GM21825 (cell line): Measurements from ENCODE around the gene MRAP2.
"Not testable (repeated sequence)": the region's sequence is repeated elsewhere in the genome, so short reads cannot be mapped to it uniquely, and the experiment has no call there.

Experiments used
- ATAC-seq: cut with Tn5 transposase; IDR thresholded peaks from one replicate; pipeline ENCODE4 v1.9.1; 2021; ENCODE audit warnings: mild to moderate bottlenecking, moderate library complexity; ENCODE audit not compliant: unreplicated experiment

The MRAP2 gene

GRCh38 chr6:84028350-84028749 lies 5.2 kb upstream of the MRAP2 start:
- no peak for ATAC-seq

- ATAC-seq = not testable (repeated sequence)
These were observed 1.6 kb upstream of the MRAP2 start for GRCh38 chr6:84032000-84032399.

DNA sequence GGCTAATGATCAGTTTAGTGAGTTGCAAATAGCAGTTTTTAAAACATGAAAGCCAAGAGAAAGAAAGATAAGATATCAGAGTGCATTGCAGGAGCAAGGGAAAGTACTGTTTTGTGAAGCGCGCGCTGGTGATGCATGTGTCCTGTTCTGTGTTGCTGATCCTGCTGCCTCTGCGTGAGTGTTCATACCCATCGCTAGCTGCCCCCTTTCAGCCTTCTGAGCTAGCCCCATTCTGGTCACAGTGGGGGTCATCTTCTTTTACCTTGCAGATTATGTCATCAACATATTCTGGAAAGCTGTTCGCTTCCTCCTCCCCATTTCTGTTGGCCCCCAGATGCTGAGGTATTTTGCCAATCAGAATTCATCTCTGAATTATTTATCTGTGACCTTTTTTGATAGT lies 1.9 kb downstream of the MRAP2 start:
- no peak for ATAC-seq

- ATAC-seq = no peak
These were observed 4.0 kb downstream of the MRAP2 start for GRCh38 chr6:84037425-84038089.

DNA sequence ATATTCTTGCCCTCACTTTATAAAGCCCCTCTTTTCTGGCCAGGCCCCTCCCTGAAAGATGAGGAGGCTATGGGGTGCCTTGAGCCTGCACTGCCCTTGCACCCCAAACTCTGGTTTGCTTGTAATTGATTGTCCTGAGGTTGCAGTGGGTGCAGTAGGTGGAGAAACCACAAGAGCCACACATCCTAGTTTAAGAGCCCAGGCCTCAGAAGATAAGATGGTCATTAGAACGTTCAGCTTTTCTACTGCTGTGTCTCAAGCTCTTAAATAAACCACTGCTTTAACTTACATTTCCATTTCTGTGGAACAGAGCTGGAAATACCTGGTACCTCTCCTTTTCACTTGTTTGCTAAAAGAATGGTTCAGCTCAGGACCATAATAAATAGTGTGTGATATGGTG lies 9.0 kb downstream of the MRAP2 start:
- no peak for ATAC-seq

- no peak for ATAC-seq
These were observed 10.0 kb downstream of the MRAP2 start for GRCh38 chr6:84043555-84043954.

GRCh38 chr6:84046755-84047154 lies 13.2 kb downstream of the MRAP2 start:
- no peak for ATAC-seq

GRCh38 chr6:84048588-84048987 lies 15.0 kb downstream of the MRAP2 start:
- ATAC-seq = no peak

DNA sequence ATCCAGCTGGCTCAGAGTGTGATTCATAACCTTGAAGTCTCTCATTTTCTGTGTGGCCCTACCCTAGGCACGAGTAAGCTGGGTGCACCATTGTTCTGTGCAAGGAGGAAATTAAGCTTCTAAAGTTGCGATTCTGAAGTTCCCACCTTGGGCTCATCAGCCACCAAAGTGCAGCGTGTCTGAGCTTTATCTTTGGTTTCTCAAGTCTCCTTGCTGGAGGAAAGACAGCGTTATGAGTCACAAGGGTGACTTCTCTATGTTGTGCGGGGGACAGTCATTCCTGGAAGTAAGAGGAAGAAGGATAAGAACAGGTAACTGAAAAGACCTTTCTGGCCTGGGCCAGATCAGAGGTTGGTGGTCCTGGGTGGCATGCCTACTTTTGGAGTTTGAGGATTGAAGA lies 16.8 kb downstream of the MRAP2 start:
- ATAC-seq = no peak

- no peak for ATAC-seq
These were observed 18.8 kb downstream of the MRAP2 start for GRCh38 chr6:84052204-84052882.

- ATAC-seq = no peak
These were observed 19.3 kb downstream of the MRAP2 start for GRCh38 chr6:84052883-84053241.

GRCh38 chr6:84055647-84056046 lies 22.1 kb downstream of the MRAP2 start:
- no peak for ATAC-seq

- no peak for ATAC-seq
These were observed 24.3 kb downstream of the MRAP2 start for GRCh38 chr6:84057908-84058307.

GRCh38 chr6:84059082-84059481 lies 25.5 kb downstream of the MRAP2 start:
- no peak for ATAC-seq

DNA sequence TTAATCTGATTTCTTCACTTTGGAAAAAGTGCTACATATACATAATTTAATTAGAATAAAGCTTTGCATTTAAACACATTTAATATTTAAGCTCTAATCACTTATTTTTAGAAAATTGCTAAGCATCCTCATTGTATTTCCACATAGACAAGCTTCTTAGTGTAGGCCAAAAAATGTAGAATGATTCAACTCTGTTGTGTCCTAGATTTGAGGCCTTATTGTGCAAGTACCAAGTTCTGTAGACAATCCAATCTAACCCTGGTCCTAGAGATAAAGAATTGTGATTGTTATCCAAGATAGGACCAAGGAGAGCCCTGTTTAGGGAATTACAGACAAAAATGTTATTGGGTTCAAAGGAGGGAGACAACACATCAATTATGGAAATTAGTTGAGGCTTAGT lies 27.6 kb downstream of the MRAP2 start:
- ATAC-seq = no peak

- no peak for ATAC-seq
These were observed 28.2 kb downstream of the MRAP2 start for GRCh38 chr6:84061613-84062398.

- no peak for ATAC-seq
These were observed 29.1 kb downstream of the MRAP2 start for GRCh38 chr6:84062519-84063154.

DNA sequence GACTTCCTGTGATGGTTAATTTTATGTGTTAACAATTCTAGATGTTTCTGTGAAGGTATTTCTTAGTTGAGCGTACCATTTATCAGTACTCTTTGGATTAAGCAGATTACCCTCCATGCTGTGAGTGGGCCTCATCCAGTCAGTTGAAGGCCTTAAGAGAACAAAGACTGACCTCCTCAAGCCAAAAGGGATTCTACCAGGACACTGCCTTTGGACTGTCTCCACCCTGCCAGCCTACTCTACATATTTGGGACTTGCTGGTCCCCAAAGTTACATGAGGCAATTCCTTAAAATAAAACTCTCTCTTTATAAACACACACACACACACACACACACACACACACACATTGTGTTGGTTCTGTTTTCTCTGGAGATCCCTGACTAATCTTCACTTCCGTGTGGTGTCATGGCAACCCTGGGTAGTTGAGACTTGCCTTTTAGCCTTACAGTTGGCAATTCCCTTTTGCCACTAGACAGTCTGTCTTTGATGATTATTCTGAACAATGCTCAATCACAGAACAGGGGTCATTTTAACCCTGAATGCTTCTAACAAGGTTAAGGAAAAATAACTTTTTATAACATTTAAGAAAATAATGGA lies 32.2 kb downstream of the MRAP2 start:
- ATAC-seq = no peak

DNA sequence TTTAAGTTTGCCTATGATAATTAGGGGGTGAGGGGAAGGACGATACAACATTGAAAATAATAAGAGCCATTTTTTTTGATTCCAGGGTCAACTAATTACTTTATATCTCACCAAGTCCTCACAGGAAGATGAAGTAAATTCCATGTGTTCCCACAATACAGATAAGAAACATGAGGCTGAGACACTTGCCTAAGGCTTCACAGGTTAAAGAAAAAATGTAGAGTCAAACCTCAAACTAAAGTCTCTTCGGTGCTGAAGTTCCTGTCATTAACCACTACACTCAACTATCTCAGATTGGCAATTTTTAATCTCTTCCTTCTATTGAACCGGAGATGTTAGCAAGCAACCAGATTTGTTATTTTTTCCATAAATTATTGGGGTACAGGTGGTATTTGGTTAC lies 33.0 kb downstream of the MRAP2 start:
- no peak for ATAC-seq

- not testable (repeated sequence) for ATAC-seq
These were observed 35.3 kb downstream of the MRAP2 start for GRCh38 chr6:84068873-84069272.

GRCh38 chr6:84072442-84072997 lies 38.9 kb downstream of the MRAP2 start:
- ATAC-seq = no peak
